ENCODE results near the gene SLC45A3.

The SLC45A3 gene

GRCh38 chr1:205620269-205620668 lies 60.0 kb downstream of the SLC45A3 start:
- Histone ChIP-seq H3K4me3 (ENCODE audit: low read length) (no peak overlapping the region), H3K4me1 (ENCODE audit: control insufficient read depth, insufficient read depth, low read length) (peaks cover 3% of the 10 kb centered on the region), H3K36me3 (ENCODE audit: control insufficient read depth, insufficient read depth, low read length) (peaks cover 19% of the 10 kb centered on the region), H3K27me3 (ENCODE audit: control insufficient read depth, insufficient read depth, low read length) (no peaks in the 10 kb centered on the region), H3K27ac (ENCODE audit: low read depth, low read length) (no peak overlapping the region), H3K9ac (ENCODE audit: low read length) (no peak overlapping the region)

- no peak overlapping the region for H3K4me3 ChIP-seq (ENCODE audit: low read length)
- no peak overlapping the region for H3K9ac ChIP-seq (ENCODE audit: low read length)
- H3K4me1 ChIP-seq (ENCODE audit: control insufficient read depth, insufficient read depth, low read length): peaks cover 3% of the 10 kb centered on the region
- H3K36me3 ChIP-seq (ENCODE audit: control insufficient read depth, insufficient read depth, low read length): peaks cover 19% of the 10 kb centered on the region
- no peak overlapping the region for H3K27ac ChIP-seq (ENCODE audit: low read depth, low read length)
- no peaks in the 10 kb centered on the region for H3K27me3 ChIP-seq (ENCODE audit: control insufficient read depth, insufficient read depth, low read length)
These were observed 60.9 kb downstream of the SLC45A3 start for GRCh38 chr1:205619376-205619775.

- H3K27ac ChIP-seq (ENCODE audit: low read depth, low read length): no peak overlapping the region
- H3K9ac ChIP-seq (ENCODE audit: low read length): no peak overlapping the region
- no peak overlapping the region for H3K4me3 ChIP-seq (ENCODE audit: low read length)
- H3K4me1 ChIP-seq (ENCODE audit: control insufficient read depth, insufficient read depth, low read length): no peaks in the 10 kb centered on the region
- peaks cover 21% of the 10 kb centered on the region for H3K36me3 ChIP-seq (ENCODE audit: control insufficient read depth, insufficient read depth, low read length)
- no peaks in the 10 kb centered on the region for H3K27me3 ChIP-seq (ENCODE audit: control insufficient read depth, insufficient read depth, low read length)
These were observed 63.6 kb downstream of the SLC45A3 start for GRCh38 chr1:205616563-205617293.

- Histone ChIP-seq H3K4me1 (ENCODE audit: control insufficient read depth, insufficient read depth, low read length) (no peaks in the 10 kb centered on the region), H3K27me3 (ENCODE audit: control insufficient read depth, insufficient read depth, low read length) (no peaks in the 10 kb centered on the region), H3K36me3 (ENCODE audit: control insufficient read depth, insufficient read depth, low read length) (peaks cover 21% of the 10 kb centered on the region), H3K9ac (ENCODE audit: low read length) (no peak overlapping the region), H3K4me3 (ENCODE audit: low read length) (no peak overlapping the region), H3K27ac (ENCODE audit: low read depth, low read length) (no peak overlapping the region)
These were observed 64.5 kb downstream of the SLC45A3 start for GRCh38 chr1:205615789-205616188.

GRCh38 chr1:205613854-205614412 lies 66.4 kb downstream of the SLC45A3 start:
- Histone ChIP-seq H3K27me3 (ENCODE audit: control insufficient read depth, insufficient read depth, low read length) (no peaks in the 10 kb centered on the region), H3K4me3 (ENCODE audit: low read length) (no peak overlapping the region), H3K36me3 (ENCODE audit: control insufficient read depth, insufficient read depth, low read length) (peaks cover 17% of the 10 kb centered on the region), H3K27ac (ENCODE audit: low read depth, low read length) (no peak overlapping the region), H3K9ac (ENCODE audit: low read length) (no peak overlapping the region), H3K4me1 (ENCODE audit: control insufficient read depth, insufficient read depth, low read length) (no peaks in the 10 kb centered on the region)

GRCh38 chr1:205612556-205612955 lies 67.8 kb downstream of the SLC45A3 start:
- H3K27ac ChIP-seq (ENCODE audit: low read depth, low read length): no peak overlapping the region
- H3K27me3 ChIP-seq (ENCODE audit: control insufficient read depth, insufficient read depth, low read length): no peaks in the 10 kb centered on the region
- H3K4me1 ChIP-seq (ENCODE audit: control insufficient read depth, insufficient read depth, low read length): no peaks in the 10 kb centered on the region
- H3K9ac ChIP-seq (ENCODE audit: low read length): no peak overlapping the region
- no peak overlapping the region for H3K4me3 ChIP-seq (ENCODE audit: low read length)
- H3K36me3 ChIP-seq (ENCODE audit: control insufficient read depth, insufficient read depth, low read length): peaks cover 10% of the 10 kb centered on the region

- H3K27ac ChIP-seq (ENCODE audit: low read depth, low read length): no peak overlapping the region
- no peaks in the 10 kb centered on the region for H3K4me1 ChIP-seq (ENCODE audit: control insufficient read depth, insufficient read depth, low read length)
- no peak overlapping the region for H3K4me3 ChIP-seq (ENCODE audit: low read length)
- H3K9ac ChIP-seq (ENCODE audit: low read length): no peak overlapping the region
- no peaks in the 10 kb centered on the region for H3K27me3 ChIP-seq (ENCODE audit: control insufficient read depth, insufficient read depth, low read length)
- peaks cover 10% of the 10 kb centered on the region for H3K36me3 ChIP-seq (ENCODE audit: control insufficient read depth, insufficient read depth, low read length)
These were observed 68.2 kb downstream of the SLC45A3 start for GRCh38 chr1:205612104-205612503.

GRCh38 chr1:205610901-205611466 lies 69.3 kb downstream of the SLC45A3 start:
- Histone ChIP-seq H3K4me1 (ENCODE audit: control insufficient read depth, insufficient read depth, low read length) (no peaks in the 10 kb centered on the region), H3K36me3 (ENCODE audit: control insufficient read depth, insufficient read depth, low read length) (peaks cover 8% of the 10 kb centered on the region), H3K27me3 (ENCODE audit: control insufficient read depth, insufficient read depth, low read length) (no peaks in the 10 kb centered on the region), H3K4me3 (ENCODE audit: low read length) (no peak overlapping the region), H3K27ac (ENCODE audit: low read depth, low read length) (no peak overlapping the region), H3K9ac (ENCODE audit: low read length) (no peak overlapping the region)

GRCh38 chr1:205610036-205610435 lies 70.3 kb downstream of the SLC45A3 start:
- H3K27ac ChIP-seq (ENCODE audit: low read depth, low read length): no peak overlapping the region
- no peak overlapping the region for H3K9ac ChIP-seq (ENCODE audit: low read length)
- no peaks in the 10 kb centered on the region for H3K4me1 ChIP-seq (ENCODE audit: control insufficient read depth, insufficient read depth, low read length)
- peaks cover 4% of the 10 kb centered on the region for H3K36me3 ChIP-seq (ENCODE audit: control insufficient read depth, insufficient read depth, low read length)
- no peaks in the 10 kb centered on the region for H3K27me3 ChIP-seq (ENCODE audit: control insufficient read depth, insufficient read depth, low read length)
- H3K4me3 ChIP-seq (ENCODE audit: low read length): no peak overlapping the region
